Stimulated activated CD8-positive, alpha-beta memory T cell treated with anti-CD3 and anti-CD28 coated beads, Interleukin-15, amount 100 ng/mL, for 1 hour (primary cell): ENCODE results near the gene NUP155.
"Not testable (repeated sequence)": the region's sequence is repeated elsewhere in the genome, so short reads cannot be mapped to it uniquely, and the experiment has no call there.

Experiments used
- DNase-seq: peaks from one replicate; pipeline ENCODE4 v3.0.0-alpha.2; 2020; ENCODE audit warnings: low read depth

Gene NUP155

GRCh38 chr5:37370864-37371726 is at the start of gene NUP155:
Gene NUP155, minus strand, starts transcription at chr5:37371106. Its CDS starts 129 bp downstream, at chr5:37370977.
- peak; percentile 79 for DNase-seq

DNA sequence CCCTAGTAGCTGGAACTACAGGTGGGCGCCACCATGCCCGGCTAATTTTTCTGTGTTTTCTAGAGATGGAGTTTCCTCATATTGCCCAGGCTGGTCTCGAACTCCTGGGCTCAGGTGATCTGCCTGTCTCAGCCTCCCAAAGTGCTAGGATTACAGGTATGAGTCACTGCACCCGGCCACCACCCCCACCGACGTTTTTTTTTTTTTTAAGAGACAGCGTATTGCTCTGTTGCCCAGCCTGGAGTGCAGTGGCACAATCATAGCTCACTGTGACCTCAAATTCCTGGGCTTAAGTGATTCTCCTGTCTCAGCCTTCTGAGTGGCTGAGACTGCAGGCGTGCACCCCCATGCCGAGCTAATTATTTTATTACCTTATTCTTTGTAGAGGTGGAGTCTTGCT is 46.4 kb upstream of the NUP155 start:
- no peak for DNase-seq

DNA sequence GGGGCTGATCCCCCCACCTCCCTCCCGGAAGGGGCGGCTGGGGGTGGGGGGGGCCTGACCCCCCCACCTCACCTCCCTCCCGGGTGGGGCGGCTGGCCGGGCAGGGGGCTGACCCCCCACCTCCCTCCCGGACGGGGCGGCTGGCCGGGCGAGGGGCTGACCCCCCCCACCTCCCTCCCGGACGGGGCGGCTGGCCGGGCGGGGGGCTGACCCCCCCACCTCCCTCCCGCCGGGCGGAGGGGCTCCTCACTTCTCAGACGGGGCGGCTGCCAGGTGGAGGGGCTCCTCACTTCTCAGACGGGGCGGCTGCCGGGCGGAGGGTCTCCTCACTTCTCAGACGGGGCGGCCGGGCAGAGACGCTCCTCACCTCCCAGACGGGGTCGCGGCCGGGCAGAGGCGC is 44.5 kb upstream of the NUP155 start:
- not testable (repeated sequence) for DNase-seq

- DNase-seq: no peak
These were observed 41.6 kb upstream of the NUP155 start for GRCh38 chr5:37412515-37412914.

GRCh38 chr5:37400501-37400900 is 29.6 kb upstream of the NUP155 start:
- no peak for DNase-seq

DNA sequence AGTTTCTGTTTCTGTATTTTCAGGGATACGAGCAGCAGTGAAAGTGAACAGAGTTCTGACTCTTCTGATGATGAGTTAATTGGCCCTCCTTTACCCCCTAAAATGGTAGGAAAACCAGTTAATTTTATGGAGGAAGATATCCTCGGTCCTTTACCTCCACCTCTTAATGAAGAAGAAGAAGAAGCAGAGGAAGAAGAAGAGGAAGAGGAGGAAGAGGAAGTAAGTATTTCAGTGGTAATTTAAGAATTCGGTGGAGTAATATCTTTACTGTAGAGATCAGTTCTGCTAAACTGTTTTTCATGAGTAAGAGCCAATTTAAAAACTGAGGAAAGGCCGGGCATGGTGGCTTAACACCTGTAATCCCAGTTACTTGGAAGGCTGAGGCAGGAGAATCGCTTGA is 25.4 kb upstream of the NUP155 start:
- no peak for DNase-seq

DNA sequence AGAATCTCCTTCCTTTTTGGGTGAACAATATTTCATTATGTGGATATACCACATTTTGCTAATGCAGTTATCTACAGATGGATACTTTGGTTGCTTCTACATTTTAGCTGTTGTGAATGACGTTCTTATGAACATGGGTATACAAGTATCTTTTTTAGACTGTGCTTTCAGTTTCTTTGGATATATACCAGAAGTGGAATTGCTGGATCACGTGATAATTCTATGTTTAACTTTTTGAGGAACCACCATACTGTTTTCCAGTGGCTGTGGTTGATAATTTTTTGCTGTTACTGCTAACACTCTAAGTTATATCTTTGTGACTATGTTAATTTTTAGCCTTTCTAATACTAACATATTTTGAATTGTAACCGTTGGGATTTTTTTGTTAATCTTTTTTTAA is 20.7 kb upstream of the NUP155 start:
- DNase-seq: no peak

GRCh38 chr5:37379100-37379628 is 8.3 kb upstream of the NUP155 start, which contains the start of gene WDR70:
Gene WDR70, plus strand, starts transcription at chr5:37379318. Its CDS starts 50 bp downstream, at chr5:37379368.
- DNase-seq: peak; percentile 53

GRCh38 chr5:37378066-37378465 is 7.2 kb upstream of the NUP155 start:
- not testable (repeated sequence) for DNase-seq

DNA sequence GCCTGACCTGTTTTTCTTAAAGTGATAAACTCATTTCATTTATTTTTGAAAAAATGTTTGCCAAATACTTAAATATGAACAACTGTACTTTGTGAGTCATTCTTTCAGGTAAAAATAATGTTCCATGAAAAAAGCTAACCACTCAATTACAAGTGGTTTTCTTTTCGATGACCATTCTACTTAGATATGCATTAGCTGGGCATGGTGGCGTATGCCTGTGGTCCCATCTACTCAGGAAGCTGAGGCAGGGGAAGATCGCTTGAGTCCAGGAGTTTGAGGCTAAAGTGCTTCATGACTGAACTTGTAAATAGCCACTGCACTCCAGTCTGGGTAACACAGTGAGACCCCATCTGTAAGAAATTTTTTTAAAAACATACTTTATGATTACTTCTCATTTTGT is 4.2 kb upstream of the NUP155 start:
- DNase-seq: no peak

DNA sequence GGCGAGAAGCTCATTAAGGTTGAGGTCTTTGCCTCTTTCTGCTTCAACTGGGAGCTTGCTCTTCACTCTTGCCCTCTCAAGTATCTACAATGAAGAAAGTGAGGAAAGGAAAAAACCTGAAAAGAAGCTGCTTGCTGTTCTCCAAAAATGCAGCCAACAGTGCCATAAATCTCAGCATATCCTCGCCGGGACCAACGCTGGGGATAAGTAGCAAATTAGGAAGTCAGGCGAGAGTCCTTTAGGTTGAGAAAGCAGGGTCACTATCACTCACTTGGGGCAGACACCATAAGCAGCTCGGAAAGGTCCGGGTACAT is 399 bp downstream of the NUP155 start:
- DNase-seq: no peak

GRCh38 chr5:37355161-37355560 is 15.7 kb downstream of the NUP155 start:
- no peak for DNase-seq

- DNase-seq: not testable (repeated sequence)
These were observed 28.2 kb downstream of the NUP155 start for GRCh38 chr5:37342741-37343140.

DNA sequence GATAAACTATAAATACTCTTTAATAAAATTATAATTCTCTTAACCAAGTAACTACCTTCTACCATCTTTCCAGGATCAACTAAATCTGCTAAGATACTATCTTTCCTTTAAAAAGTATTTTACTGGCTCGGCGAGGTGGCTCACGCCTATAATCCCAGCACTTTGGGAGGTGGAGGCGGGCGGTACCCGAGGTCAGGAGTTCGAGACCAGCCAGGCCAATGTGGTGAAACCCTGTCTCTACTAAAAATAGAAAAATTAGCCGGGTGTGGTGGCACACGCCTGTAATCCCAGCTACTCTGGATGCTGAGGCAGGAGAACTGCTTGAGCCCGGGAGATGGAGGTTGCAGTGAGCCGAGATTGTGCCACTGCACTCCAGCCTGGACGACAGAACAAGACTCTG is 36.2 kb downstream of the NUP155 start:
- not testable (repeated sequence) for DNase-seq

GRCh38 chr5:37326536-37326935 is 44.4 kb downstream of the NUP155 start:
- no peak for DNase-seq

DNA sequence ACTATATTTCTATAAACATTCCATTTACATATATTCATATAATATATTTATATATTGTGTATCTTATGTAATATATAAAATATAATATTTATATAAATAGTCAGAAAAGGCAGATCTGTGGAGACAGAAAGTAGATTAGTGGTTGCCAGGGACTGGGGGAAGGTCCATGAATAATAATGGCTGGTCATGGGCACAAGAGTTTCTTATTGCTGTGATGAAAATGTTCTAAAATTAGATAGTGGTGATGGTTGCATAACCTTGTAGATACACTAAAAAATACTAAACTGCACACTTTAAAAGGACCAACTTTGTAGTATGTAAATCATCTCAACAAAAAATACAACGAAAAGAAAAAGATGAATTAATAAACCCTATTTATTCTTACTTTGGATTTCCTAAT is 47.3 kb downstream of the NUP155 start:
- DNase-seq: no peak

GRCh38 chr5:37319037-37319782 is 51.7 kb downstream of the NUP155 start:
- no peak for DNase-seq

DNA sequence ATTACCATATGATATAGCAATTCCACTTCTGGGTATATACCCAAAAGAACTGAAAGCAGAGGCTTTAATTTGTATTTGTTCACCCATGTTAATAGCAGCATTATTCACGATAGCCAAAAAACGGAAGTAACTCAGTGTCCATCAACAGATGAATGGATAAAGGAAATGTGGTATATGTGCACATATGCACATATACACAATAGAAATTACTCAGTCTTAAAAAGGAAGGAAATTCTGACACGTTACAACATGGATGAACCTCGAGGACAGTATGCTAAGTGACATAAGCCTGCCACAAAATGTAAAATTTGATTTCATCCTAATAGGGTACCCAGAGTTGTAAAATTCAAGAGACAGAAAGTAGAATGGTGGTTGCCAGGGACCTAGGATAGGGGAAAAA is 54.9 kb downstream of the NUP155 start:
- no peak for DNase-seq

DNA sequence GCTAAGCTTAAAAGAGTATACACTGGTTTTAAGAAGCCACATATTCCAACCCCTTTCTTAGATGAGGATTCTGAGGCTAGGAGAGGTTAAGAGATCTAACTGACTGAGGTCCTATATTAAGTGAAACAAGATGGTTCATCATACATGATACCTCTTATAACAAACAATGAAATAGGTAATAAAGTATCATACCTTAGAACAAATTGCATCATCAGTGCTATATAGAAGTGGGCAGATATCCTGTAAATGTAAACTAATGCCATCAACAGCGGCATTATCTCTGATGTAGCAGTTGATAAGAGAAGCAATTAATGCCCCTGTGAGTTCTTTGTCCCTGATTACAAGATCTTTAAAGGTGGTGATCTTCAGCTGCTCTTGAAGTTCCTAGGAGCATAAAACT is 60.5 kb downstream of the NUP155 start:
- DNase-seq: no peak

DNA sequence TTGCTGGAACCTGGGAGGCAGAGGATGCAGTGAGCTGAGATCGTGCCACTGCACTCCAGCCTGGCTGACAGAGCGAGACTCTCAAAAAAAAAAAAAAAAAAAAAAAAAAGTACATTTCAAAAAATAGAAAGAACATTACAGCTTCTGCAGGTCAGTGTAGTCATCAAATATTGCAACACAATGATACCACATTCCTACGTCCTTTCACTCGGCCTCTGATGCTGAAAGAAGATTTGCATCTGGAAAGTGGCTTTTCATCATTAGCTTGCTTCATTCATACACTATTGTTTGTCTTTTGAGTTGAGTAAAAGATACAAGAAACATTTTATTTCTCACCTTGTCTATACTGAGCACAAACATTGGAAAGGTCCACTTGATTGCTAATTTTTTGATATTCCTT is 62.1 kb downstream of the NUP155 start:
- DNase-seq: no peak

DNA sequence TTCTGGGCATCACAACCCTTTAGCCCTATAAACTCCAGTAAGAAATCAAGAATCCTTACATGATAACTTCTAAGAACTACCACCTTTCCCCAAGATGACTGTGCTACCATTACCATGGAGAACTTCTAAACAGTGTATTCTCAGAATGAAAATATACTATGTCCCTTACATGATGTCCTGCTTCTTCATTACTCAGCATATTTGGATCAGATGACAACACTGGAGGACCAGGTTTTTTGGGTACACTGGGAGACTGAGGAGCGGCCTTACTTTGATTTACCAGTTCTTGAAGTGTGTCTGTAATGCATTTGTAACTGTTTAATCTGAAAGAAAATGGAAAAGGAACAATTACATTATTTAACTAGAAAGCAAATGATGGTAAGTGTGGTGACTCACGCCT is 66.0 kb downstream of the NUP155 start:
- no peak for DNase-seq

DNA sequence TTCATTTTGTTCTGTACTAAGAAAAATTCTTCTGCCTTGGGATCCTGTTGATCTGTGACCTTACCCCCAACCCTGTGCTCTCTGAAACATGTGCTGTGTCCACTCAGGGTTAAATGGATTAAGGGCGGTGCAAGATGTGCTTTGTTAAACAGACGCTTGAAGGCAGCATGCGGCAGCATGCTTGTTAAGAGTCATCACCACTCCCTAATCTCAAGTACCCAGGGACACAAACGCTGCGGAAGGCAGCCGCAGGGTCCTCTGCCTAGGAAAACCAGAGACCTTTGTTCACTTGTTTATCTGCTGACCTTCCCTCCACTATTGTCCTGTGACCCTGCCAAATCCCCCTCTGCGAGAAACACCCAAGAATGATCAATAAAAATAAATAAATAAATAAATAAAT is 74.6 kb downstream of the NUP155 start:
- DNase-seq: not testable (repeated sequence)

DNA sequence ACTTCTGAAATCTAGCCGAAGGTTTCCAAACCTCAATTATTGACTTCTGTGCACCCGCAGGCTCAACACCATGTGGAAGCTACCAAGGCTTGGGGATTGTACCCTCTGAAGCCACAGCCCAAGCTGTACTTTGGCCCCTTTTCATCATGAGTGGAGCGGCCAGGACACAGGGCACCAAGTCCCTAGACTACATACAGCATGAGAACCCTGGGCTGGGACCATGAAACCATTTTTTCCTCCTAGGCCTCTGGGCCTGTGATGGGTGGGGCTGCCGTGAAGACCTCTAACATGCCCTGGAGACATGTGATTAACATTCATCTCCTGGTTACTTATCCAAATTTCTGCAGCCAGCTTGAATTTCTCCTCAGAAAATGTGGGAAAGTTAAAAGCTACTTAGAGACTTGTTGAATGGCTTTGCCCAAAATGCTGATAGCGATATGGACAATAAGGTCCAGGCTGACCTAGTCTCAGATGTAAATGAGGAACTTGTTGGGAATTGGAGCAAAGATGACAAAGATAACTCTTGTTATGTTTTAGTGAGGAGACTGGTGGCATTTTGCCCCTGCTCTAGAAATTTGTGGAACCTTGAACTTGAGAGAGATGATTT is 87.6 kb downstream of the NUP155 start:
- DNase-seq: no peak
